ENCODE measurements around the gene EXOC4.

DNA sequence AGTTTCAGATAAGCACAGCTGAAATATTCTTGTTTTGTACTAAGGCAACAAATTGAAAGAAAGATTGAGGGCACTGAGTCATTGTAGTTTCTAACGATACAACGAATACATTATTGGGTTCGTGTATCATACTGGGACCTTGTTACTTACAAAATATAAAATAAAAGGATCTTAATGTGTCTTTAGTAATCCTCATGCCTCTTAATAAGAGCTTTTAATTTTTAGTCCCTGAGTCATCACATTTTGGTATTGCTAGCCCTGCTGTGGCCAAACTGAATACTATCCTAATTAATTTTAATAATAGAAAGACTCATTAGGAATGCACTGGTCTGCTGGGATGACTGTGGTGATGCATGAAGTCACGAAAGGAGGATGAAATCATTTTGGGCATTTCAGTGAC lies 309.7 kb downstream of the EXOC4 start:
- TF ChIP-seq, protein P1, sequence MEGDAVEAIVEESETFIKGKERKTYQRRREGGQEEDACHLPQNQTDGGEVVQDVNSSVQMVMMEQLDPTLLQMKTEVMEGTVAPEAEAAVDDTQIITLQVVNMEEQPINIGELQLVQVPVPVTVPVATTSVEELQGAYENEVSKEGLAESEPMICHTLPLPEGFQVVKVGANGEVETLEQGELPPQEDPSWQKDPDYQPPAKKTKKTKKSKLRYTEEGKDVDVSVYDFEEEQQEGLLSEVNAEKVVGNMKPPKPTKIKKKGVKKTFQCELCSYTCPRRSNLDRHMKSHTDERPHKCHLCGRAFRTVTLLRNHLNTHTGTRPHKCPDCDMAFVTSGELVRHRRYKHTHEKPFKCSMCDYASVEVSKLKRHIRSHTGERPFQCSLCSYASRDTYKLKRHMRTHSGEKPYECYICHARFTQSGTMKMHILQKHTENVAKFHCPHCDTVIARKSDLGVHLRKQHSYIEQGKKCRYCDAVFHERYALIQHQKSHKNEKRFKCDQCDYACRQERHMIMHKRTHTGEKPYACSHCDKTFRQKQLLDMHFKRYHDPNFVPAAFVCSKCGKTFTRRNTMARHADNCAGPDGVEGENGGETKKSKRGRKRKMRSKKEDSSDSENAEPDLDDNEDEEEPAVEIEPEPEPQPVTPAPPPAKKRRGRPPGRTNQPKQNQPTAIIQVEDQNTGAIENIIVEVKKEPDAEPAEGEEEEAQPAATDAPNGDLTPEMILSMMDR (IDR thresholded peaks at IDR 0.05) = no peak
- TF ChIP-seq POLR2AphosphoS5 (IDR thresholded peaks at IDR 0.05) = no peak
